GM21825 (cell line): ENCODE results near the gene RBM33.
"Not testable (repeated sequence)": the region's sequence is repeated elsewhere in the genome, so short reads cannot be mapped to it uniquely, and the experiment has no call there.

Source experiments
- ATAC-seq: cut with Tn5 transposase; IDR thresholded peaks from one replicate; pipeline ENCODE4 v1.9.1; 2021; ENCODE audit warnings: mild to moderate bottlenecking, moderate library complexity; ENCODE audit not compliant: unreplicated experiment

Gene RBM33

GRCh38 chr7:155662343-155663043 is 18.0 kb downstream of the RBM33 start:
- no peak for ATAC-seq

- ATAC-seq, result no peak
These were observed 19.5 kb downstream of the RBM33 start for GRCh38 chr7:155663937-155664336.

DNA sequence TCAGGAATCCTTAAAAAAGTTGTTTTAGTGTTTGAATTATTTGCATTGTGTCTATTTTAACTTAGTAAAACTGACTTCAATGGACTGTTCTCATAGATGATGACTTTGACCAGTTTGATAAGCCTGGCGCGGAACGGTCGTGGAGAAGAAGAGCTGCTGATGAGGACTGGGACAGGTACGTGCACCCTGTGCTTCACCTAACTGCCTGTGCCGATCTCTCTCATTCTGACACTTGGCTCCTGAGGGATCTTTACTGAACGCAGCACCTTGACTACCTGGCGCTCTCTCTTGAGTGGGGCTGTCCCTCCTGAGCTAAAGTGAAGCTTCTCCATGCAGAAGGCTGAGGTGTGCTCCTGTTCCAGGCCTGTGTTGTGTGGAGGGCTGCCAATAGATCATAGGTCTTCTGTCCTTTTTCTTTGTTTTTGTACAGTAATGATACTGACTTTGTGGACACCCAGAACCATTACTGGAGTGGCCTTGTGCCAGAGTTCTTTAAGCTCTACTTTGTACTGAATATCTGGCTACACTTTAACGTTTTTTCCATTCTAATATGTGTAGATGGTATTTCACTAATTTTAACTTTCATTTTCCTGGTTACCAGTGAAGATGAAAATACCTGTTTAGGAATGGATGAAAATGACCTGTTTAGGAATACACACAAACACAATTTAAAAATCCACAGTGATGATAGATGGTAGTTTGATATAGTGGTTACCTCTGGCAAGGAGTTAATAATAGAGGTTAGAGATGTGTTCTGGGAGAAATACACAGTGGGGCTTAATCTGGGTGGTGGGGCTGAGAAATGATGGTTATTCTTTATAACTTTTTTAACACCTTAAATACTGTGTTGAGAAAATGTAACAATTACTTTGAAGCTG is 20.9 kb downstream of the RBM33 start:
- no peak for ATAC-seq

DNA sequence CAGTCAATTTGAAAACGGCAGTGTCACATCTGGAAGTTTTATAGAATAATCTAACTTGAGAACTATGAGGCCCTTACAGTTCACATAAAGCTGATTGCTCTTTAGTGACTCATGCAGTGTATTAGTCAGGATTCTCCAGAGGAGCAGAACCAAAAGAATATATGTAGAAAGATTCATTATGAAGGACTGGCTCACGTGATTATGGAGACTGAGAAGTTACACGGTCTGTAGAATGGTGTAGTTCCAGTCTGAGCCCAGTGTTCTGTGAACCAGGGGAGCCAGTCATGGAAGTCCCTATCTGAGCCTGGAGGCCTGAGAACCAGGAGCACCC is 21.5 kb downstream of the RBM33 start:
- no peak for ATAC-seq

- no peak for ATAC-seq
These were observed 22.9 kb downstream of the RBM33 start for GRCh38 chr7:155667241-155667829.

- ATAC-seq, result no peak
These were observed 25.4 kb downstream of the RBM33 start for GRCh38 chr7:155669717-155670505.

DNA sequence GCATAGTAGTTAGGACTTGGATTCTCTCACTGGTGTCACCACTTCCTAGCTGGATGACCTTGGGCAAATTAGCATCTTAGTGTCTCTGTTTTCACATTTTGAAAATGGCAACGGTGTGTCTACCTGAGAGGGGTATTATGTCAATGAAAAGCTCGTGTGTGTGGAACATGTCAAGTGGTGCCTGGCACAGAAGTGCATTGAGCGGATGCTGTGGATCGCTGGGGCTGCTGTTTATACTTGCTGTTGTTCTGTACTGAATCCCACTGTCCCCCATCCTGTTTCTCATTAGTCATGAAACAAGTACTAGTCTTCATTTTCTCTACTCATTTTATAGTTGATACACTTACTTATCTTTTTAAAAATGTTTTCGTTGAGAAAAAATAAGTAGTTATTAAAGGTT is 26.1 kb downstream of the RBM33 start:
- ATAC-seq, result no peak

GRCh38 chr7:155674556-155674955 is 30.1 kb downstream of the RBM33 start:
- ATAC-seq, result no peak

- ATAC-seq, result no peak
These were observed 31.6 kb downstream of the RBM33 start for GRCh38 chr7:155676052-155676451.

- ATAC-seq, result no peak
These were observed 33.2 kb downstream of the RBM33 start for GRCh38 chr7:155677688-155678087.

DNA sequence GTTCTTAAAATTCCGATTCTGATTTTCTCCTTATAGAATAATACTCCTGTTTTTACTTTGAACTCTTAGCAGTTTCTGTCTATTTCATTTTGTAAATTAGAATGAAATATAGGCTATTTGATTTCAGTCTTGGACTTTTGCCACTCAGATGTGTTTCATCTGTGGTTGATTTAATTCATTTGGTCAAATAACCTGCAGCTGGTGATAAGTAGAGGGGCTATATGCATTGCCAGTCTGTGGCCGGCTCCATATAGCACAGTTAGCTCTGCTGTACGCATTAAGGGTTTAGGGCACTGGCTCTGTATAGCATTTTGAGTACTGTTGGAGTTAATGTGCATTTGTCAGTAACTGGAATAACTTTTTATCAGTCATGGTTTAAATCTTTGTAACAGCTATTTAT is 35.7 kb downstream of the RBM33 start:
- no peak for ATAC-seq

DNA sequence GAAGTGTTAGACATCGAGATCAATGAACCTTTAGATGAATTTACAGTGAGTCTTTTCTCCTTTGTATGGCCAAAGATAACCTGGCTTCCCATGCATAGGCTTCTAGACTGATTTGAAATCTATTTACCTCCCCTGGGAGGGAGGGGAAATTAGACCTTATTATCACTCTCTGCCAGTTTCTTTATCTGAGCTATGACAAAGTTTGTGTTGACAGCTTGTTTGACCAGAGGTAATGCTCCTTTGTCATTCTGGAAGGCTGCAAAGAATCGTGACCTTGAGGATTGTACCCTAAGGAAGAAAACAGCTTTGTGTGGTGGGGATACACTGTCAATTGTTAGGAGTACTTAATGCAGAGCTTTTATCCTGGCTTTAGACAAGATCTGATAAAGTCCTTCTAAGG is 36.4 kb downstream of the RBM33 start:
- no peak for ATAC-seq

- no peak for ATAC-seq
These were observed 37.2 kb downstream of the RBM33 start for GRCh38 chr7:155681663-155682062.

DNA sequence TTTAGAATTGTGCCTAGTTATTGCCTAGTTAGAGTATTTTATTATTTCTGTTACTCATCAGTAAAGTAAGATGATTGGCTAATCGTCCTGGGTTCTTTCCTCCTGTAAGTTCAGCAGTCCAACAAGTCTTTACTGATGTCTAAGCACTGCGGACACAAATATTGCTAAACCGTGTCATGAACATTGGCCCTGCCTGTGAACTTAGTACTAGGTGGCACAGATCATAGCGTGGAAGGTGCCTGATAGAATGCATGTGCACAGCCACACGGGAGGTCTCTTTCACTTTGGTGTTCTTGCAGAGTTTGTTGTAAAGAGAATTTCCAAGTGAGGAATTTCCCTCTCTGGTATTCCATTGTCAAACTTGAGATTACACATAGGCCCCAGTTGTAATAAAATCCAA is 38.0 kb downstream of the RBM33 start:
- no peak for ATAC-seq

DNA sequence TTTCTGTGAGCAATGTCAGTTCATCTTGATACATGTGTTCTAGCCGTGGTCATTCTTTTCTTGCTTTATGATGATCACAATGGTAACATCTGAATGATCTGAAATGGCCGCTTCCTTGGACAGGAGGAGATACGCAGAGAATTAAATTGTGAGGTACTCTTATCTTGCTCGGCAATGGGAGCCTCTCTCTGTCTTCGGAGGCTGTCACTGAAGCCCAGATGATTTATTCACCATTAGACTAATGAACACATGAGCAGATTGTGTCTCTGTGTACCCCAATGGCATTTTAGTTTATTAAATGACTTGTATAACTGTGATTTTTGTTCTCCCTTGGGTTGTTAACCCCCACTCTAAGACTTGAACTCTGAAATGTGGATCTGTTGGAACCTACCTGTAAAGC is 38.6 kb downstream of the RBM33 start:
- no peak for ATAC-seq

DNA sequence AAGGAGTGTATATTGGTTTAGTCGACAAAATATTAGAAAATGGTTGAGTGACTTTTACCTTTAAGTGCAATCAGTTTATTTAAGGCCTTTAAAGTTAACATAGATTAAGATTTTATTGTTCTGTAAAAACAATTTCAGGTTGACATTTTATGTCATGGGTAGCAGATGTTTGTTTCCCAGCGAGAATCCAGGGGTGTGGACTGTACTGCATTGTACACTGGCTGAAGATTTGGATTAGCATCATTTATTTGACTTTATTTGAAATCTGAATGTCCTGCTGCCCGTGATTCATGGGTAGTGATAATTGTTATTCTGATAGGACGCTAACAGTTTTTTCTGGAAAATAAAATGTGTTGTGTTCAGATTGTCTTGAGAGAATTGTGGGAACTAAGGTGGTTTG is 39.3 kb downstream of the RBM33 start:
- no peak for ATAC-seq

GRCh38 chr7:155684543-155684942 is 40.1 kb downstream of the RBM33 start:
- ATAC-seq, result no peak

- ATAC-seq, result peak; percentile 85
These were observed 40.8 kb downstream of the RBM33 start for GRCh38 chr7:155685070-155685790.

DNA sequence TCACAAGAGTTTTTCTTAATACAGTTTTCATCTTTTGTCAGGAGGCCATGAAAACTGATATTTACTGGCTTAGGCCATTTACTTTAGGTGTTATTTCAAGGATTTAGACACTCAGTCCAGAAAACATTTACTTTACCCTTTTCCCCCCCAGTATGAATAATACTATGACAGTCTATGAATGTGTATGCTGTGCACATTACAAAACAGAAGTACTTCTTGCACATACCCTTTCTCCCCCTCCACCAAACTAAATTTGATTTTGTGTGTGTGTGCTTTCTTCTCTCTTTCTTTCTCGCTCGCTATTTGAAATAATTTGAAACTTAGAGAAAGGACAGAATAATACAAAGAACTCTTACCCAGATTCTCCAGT is 41.3 kb downstream of the RBM33 start:
- ATAC-seq, result no peak

DNA sequence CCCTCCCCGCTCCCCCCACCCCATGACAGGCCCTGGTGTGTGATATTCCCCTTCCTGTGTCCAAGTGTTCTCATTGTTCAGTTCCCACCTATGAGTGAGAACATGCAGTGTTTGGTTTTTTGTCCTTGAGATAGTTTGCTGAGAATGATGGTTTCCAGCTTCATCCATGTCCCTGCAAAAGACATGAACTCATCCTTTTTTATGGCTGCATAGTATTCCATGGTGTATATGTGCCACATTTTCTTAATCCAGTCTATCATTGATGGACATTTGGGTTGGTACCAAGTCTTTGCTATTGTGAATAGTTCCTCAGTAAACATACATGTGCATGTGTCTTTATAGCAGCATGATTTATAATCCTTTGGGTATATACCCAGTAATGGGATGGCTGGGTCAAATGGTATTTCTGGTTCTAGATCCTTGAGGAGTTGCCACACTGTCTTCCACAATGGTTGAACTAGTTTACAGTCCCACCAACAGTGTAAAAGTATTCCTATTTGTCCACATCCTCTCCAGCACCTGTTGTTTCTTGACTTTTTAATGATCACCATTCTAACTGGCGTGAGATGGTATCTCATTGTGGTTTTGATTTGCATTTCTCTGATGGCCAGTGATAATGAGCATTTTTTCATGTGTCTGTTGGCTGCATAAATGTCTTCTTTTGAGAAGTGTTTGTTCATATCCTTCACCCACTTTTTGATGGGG is 42.3 kb downstream of the RBM33 start:
- not testable (repeated sequence) for ATAC-seq
